Measurements from ENCODE around the gene HDHD5.

DNA sequence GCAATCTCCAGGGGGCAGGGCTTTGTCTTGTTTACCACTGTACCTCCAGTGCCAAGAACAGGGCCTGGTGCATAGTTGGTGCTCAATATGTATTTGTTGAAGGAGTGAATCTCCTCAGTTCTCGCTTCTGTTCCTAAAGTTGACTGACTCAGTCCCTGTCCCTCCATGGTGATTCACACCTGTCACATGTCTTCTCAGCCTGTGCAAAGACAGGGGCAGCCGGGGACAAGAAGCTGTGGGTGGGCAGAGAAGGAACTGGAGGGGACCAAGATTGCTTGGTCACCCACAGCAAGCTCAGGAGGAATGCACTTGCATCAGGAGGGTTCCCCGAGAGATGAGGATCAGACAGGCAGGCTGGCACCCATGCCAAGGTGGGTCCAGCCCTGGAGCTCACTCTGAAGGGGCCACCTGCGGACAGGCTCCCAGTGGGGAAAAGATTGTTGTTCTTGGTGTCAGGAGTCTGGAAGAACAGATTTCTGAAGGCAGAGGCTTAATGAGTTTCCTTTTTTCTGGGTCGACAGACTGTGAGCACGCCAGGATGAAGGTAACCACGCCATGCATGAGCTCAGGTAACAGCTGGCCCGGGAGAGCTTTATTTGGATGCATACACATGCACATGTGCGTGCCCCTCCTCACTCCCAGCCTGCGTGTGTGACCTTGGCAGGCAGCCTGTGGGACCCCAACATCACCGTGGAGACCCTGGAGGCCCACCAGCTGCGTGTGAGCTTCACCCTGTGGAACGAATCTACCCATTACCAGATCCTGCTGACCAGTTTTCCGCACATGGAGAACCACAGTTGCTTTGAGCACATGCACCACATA, 57.4 kb downstream of the HDHD5 start:
- no peak for TF ChIP-seq POLR2A (IDR thresholded peaks at IDR 0.05)
- TF ChIP-seq CTCF (IDR thresholded peaks at IDR 0.05), result no peak

Data from thyroid gland (tissue), 4 donors.